Loucy (cell line): ENCODE data around the gene DAB2.

Source experiments
- H2AFZ ChIP-seq: fragments of 200-600 bp; sonication (generic); 2 replicates; pipeline ENCODE4 v1.6.0; 2016; ENCODE audit warnings: antibody characterized with exemption, mild to moderate bottlenecking, low read length, moderate library complexity
- H3F3A ChIP-seq: fragments of 200-600 bp; 2 replicates; pipeline ENCODE4 v1.6.0; 2016; ENCODE audit warnings: antibody characterized with exemption, low read depth, mild to moderate bottlenecking
- H3K27me3 ChIP-seq: fragments of 200-600 bp; sonication (generic); 2 replicates; pipeline ENCODE4 v1.6.1; 2014; ENCODE audit warnings: low read length, mild to moderate bottlenecking; ENCODE audit not compliant: insufficient read depth, poor library complexity, severe bottlenecking
- H3K36me3 ChIP-seq: fragments of 200-600 bp; sonication (generic); 2 replicates; pipeline ENCODE4 v1.6.1; 2016; ENCODE audit warnings: low read length; ENCODE audit not compliant: insufficient read depth
- H3K4me1 ChIP-seq: fragments of 200-600 bp; sonication (generic); 2 replicates; pipeline ENCODE4 v1.5.1; 2014; ENCODE audit warnings: low read length, mild to moderate bottlenecking; ENCODE audit not compliant: insufficient read depth, poor library complexity, severe bottlenecking
- H3K4me2 ChIP-seq: fragments of 200-600 bp; sonication (generic); 2 replicates; pipeline ENCODE4 v1.6.0; 2014; ENCODE audit warnings: antibody characterized with exemption, low read length, low read depth, mild to moderate bottlenecking; ENCODE audit not compliant: poor library complexity, severe bottlenecking
- H3K4me3 ChIP-seq: fragments of 200-600 bp; sonication (generic); 2 replicates; pipeline ENCODE4 v1.5.1; 2014; ENCODE audit warnings: low read length, mild to moderate bottlenecking, mixed read lengths; ENCODE audit not compliant: poor library complexity, severe bottlenecking
- H3K79me2 ChIP-seq: fragments of 200-600 bp; sonication (generic); 2 replicates; pipeline ENCODE4 v1.6.1; 2014; ENCODE audit warnings: low read length; ENCODE audit not compliant: insufficient read depth
- H3K9ac ChIP-seq: fragments of 200-600 bp; sonication (generic); 2 replicates; pipeline ENCODE4 v1.6.0; 2014; ENCODE audit warnings: mild to moderate bottlenecking, low read depth, low read length, moderate library complexity; ENCODE audit not compliant: poor library complexity, severe bottlenecking
- H3K9me2 ChIP-seq: fragments of 200-600 bp; sonication (generic); replicated peaks from 2 replicates; pipeline ENCODE4 v1.6.1; 2016; ENCODE audit warnings: low read depth, low read length, mixed read lengths
- H3K9me3 ChIP-seq: fragments of 200-600 bp; sonication (generic); 2 replicates; pipeline ENCODE4 v1.6.1; 2014; ENCODE audit warnings: mild to moderate bottlenecking, antibody characterized with exemption, low read length, low read depth; ENCODE audit not compliant: insufficient read depth
- H4K20me1 ChIP-seq: fragments of 200-600 bp; sonication (generic); 2 replicates; pipeline ENCODE4 v1.6.0; 2014; ENCODE audit warnings: antibody characterized with exemption, low read length, mild to moderate bottlenecking; ENCODE audit not compliant: insufficient read depth, poor library complexity, severe bottlenecking
- EZH2phosphoT487 ChIP-seq: fragments of 200-600 bp; IDR thresholded peaks from 2 replicates; pipeline ENCODE4 v1.6.1; 2018; ENCODE audit warnings: antibody characterized with exemption, mild to moderate bottlenecking, moderate library complexity, borderline replicate concordance
- TF ChIP-seq, protein P1 (sequence below): fragments of 200-600 bp; sonication (generic); conservative IDR thresholded peaks from 2 replicates; pipeline ENCODE4 v1.5.1; 2014; ENCODE audit warnings: mild to moderate bottlenecking, antibody characterized with exemption, low read length

DAB2 gene

GRCh38 chr5:39360471-39361111, 64.2 kb downstream of the DAB2 start:
- Histone ChIP-seq H3K27me3 (no peaks in the 10 kb centered on the region), H3K36me3 (no peaks in the 10 kb centered on the region), H2AFZ (no peak overlapping the region), H3K9ac (no peak overlapping the region), H3K79me2 (no peaks in the 10 kb centered on the region), H3K4me1 (no peaks in the 10 kb centered on the region), H3K9me2 (no peaks in the 10 kb centered on the region), H3F3A (no peaks in the 10 kb centered on the region), H3K4me3 (no peak overlapping the region), H4K20me1 (no peaks in the 10 kb centered on the region), H3K9me3 (no peaks in the 10 kb centered on the region), H3K4me2 (no peak overlapping the region)
- TF ChIP-seq, protein P1, sequence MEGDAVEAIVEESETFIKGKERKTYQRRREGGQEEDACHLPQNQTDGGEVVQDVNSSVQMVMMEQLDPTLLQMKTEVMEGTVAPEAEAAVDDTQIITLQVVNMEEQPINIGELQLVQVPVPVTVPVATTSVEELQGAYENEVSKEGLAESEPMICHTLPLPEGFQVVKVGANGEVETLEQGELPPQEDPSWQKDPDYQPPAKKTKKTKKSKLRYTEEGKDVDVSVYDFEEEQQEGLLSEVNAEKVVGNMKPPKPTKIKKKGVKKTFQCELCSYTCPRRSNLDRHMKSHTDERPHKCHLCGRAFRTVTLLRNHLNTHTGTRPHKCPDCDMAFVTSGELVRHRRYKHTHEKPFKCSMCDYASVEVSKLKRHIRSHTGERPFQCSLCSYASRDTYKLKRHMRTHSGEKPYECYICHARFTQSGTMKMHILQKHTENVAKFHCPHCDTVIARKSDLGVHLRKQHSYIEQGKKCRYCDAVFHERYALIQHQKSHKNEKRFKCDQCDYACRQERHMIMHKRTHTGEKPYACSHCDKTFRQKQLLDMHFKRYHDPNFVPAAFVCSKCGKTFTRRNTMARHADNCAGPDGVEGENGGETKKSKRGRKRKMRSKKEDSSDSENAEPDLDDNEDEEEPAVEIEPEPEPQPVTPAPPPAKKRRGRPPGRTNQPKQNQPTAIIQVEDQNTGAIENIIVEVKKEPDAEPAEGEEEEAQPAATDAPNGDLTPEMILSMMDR, result no peak
- TF ChIP-seq EZH2phosphoT487, result no peak

DNA sequence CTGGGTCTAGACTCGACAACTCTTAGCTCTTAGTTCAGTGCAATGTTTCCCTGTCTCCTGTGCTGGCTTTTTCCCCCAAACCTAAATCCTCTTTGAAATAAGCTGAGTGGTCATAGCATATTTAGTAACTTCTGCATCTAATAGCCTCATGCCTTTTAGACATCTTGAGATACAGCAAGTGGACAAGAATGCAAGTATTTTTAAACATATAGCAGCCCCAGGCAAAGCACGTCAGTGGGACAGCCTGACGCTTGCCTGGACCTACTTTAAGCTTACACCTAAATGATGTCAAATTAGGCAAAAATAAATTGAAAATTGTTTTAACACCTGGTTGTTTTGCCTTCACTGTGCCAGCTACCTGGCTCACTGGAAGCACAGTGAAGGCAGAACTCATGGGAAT, 68.5 kb downstream of the DAB2 start:
- Histone ChIP-seq H2AFZ (no peak overlapping the region), H3K4me2 (no peak overlapping the region), H3K4me1 (no peaks in the 10 kb centered on the region), H4K20me1 (no peaks in the 10 kb centered on the region), H3F3A (no peaks in the 10 kb centered on the region), H3K4me3 (no peak overlapping the region), H3K9me2 (no peaks in the 10 kb centered on the region), H3K36me3 (no peaks in the 10 kb centered on the region), H3K9ac (no peak overlapping the region), H3K27me3 (no peaks in the 10 kb centered on the region), H3K79me2 (no peaks in the 10 kb centered on the region), H3K9me3 (0 out of 2 replicates have a peak, but pooled peaks cover 7% of the 10 kb centered on the region)
- no peak for TF ChIP-seq EZH2phosphoT487
- TF ChIP-seq, protein P1, result no peak

- Histone ChIP-seq H3K79me2 (no peaks in the 10 kb centered on the region), H3K4me3 (no peak overlapping the region), H3K4me2 (no peak overlapping the region), H3F3A (no peaks in the 10 kb centered on the region), H3K36me3 (no peaks in the 10 kb centered on the region), H2AFZ (no peak overlapping the region), H3K27me3 (no peaks in the 10 kb centered on the region), H3K4me1 (no peaks in the 10 kb centered on the region), H3K9me3 (0 out of 2 replicates have a peak, but pooled peaks cover 14% of the 10 kb centered on the region), H3K9ac (no peak overlapping the region), H3K9me2 (no peaks in the 10 kb centered on the region), H4K20me1 (no peaks in the 10 kb centered on the region)
- TF ChIP-seq EZH2phosphoT487, result no peak
These were observed 69.5 kb downstream of the DAB2 start for GRCh38 chr5:39355324-39355723.
